Measurements from ENCODE around the gene SMG7.

SMG7 gene

DNA sequence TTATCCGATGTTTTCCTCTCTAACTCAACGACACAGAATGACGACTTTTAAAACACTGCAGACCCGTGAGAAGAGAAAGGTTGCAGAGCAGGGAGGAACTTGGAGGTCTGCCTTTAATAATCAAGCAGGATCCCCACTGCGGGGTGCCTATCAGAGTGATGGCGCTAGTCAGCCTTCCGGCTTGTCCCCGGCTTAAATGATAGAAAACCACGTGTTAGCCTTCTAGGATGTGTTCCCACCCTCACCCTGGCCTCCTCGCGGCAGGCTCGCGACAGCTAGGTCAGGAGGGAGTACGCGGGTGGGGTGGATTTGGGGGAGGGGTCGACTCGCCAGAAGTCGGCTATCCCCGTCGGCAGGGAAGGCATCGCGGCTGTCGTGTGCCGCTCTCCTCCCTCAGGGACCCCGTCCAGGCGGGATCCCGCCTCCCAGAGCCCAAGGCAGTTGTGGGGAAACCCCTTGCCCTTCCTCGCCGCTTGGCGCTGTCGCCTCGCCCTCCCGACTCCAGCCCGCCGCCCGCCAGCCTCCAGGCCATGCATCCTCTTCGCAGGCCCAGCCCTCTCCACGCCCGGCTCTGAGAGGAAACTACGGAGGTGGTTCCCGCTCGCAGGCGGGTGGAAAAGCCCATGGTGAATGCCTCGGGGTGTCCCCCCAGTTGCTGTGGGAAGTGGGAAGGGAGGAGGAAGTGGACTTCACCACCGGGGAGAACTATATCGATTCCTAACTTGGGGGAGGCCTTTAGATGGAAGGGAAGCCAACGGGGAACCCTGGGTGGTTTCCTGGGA, 1.1 kb upstream of the SMG7 start:
- no peak for DNase-seq

DNA sequence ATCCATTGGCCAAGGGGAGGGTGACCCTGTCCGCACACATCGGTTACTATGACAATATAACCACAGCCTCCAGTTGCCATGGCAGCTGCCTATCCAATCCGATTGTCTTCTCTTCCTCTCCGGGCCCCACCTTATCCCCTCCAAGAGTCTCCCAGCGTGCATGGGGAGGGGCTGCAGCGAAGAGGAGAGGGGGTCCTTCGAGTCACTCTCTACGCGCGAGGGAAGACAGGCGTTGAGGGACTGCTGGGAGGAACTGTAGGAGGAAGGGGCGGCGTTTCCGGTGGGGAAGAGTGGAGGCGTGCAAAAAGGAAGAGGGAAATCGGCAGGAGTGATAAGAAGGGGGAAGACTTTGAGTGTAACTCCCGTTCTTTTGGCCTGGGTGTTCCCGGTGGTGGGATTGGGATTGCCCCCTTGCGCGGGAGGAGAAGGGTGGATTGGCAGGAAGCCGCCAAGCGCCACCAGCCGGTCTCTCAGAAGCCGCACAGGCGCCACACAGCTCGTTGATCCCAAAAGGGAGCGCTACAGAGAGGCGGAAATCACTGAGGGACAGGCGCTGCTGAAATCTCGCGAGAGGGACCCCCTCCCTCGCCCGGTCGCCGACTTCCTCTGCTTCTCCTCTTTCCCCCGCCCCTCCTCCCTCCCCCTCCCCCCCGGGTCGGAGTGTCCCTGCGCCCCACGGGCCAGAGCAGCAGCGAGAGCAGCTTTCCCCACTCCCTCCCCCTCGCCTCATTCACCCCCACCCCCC, 384 bp upstream of the SMG7 start:
- peak; percentile 57 for DNase-seq

DNA sequence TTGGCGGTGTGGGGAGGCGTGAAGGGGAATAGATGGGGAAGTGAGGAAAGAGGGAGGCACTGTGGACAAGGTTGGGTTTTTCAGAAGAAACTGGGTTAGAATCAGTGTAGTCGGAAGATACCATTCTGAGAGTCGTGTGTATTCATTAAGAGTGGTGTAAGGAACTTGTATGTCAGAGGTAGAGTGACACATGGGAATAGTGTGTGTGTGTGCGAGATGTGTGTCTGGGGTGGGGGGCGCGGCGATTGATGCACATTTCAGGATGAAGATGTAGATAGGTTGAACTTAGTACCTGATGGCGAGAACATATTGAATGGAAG, 878 bp downstream of the SMG7 start:
- no peak for DNase-seq

DNA sequence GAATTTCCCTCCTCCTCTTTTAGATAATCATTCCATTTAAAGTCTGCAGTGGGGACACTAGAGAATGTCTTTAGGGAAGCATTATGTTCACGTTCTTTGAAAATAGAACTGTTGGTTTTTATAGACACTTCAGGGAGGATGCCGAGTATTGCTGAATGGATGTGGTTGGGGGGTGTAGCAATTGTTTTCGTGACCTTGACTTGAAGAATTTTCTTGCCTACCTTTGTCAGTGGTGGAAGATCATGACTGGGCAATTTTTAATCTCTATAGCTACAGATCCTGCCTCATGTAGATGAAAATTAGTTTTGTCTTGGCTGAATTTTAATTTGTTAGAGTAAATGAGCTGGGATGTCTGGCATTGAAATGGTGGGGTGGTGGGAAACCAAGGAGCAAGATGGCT, 3.8 kb downstream of the SMG7 start:
- DNase-seq, result no peak

DNA sequence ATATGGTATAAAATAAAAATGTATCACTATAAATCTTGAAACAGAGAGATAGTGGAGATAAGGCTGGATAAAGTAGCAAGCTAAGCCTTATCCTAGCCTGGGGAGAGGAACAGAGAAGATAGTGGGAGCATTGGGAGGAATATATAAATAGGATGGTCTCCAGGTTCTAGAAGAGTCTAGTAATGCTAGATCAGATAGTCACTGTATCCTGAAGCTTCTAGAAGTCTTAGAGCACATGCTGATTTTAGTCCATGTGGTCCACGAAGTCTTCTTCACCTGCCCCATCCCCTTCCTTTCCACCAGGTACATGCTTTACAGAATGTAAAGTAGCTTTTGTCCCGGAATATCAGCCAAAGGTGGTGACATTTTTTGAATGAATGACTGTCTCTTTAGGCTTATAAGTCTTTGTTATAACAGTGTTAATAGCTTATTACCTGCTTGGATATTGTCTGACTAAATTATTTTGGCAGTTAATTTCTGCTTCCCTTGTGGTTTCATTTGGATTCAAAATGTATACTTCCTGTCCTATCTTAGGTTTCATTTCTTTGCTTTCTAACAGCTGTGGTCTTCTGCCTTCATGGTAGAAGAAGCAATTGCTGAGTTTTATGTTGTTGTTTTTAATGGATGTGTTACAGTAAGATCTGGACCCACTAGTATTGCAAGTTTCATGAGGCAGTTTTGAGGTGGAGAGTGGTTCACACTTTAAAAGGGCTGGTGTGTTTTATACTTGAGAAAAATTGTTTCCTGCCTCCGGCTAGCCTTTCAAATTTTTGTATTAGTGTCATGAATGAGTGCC, 5.9 kb downstream of the SMG7 start:
- no peak for DNase-seq

DNA sequence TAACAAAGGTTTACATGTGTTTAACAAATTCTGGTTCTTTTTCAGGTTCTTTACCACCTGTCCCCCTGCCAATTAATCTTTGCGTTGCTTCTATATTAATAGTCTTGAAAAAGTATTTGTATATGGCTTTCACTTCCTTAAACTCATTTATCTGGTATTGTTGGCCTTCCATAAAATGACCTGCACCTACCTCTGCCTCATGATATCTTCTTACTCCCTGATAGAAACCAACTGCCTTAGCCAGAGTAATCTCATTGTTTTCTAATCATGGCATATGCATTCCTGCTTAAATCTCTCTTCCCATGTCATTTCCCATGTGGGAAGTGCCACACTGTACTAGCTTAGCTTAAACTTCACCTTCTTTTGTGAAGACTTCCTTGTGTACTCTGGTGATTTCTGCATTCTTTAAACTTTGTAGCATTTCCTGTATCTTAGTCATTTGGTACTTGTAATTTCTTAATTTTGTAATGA, 8.7 kb downstream of the SMG7 start:
- DNase-seq, result no peak

DNA sequence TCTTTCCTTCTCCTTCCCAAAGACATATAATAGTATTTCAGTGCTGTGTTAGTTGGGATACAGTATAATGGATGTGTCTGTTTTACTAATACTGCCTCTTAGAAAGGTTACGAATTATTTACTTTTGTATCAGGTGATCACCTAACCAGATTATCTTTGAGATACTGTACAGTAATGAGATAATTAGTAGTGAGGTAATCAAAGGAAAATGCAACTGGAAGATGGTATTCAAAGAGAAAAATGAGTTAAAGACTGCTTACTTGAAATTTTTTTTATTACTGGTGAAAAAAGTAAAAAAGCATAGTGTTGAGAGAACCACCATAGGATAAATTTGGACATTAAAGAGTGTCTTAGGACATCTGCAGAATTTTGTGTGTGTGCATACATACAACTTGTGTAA, 10.9 kb downstream of the SMG7 start:
- DNase-seq, result no peak

DNA sequence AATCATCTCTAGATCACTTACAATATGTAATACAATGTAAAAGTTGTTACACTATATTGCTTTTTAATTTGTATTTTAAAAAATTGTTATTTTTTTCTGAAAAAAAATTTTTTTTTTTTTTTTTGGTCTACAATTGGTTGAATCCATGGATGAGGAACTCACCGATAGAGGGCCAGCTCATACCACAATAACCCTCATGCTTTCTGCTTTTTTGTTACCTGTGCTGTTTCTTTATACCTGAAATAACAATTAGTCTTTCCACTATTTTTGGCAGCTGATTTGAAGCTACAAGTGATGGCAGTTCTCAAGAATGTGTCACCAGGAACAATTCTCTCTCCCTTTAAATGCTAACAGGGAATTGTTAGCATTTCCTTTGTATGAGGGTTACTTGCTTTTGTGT, 12.0 kb downstream of the SMG7 start:
- no peak for DNase-seq

DNA sequence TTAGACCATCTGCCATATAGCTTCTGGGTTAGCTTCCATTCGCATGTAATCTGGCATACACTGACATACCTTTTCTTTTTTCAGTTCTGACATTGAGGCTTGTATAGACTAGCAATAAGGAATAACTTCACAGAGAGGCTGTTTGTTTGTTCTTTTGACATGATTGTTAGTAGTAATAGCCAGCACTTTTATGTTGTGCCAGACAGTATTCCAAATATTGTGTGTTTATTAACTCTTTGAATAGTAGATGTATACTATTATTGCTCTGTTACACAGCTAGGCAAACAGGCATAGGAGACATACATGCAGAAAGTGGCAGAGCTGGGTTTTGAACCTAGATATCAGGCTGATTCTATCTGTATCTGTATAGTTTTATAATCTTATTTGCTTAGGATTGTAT, 12.6 kb downstream of the SMG7 start:
- DNase-seq, result no peak

DNA sequence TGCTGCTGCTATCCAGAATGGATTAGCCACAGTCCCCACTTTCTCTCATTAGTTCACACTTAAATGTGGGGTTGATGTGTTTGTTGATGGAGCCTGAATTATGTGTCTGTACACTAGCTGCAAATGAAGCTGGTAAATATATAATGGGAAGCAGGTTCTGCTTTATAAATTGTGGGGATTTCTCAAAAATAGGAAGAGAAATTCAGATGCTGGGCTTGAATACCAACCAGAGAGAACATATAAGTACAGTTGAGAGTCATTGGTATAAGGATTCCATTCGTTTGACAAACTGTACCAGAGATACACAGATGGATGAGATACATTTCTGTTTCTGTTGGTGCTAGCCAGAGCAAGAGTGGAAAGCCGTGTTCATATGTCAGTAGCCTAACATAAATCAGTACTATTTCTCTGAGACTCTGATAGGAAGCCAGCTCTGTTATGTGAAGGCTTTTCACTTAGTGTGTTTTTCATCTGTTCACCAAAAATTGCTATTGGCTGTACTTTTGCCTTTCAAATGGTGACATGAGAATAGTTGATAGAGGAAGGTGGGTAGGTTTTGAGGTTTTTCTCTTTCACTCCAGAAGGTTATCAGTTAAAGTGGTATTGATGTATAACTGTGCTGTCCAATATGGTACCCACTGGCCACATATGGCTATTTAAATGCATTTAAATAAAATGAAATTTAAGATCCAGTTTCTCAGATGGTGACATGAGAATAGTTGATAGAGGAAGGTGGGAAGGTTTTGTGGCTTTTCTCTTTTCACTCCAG, 15.6 kb downstream of the SMG7 start:
- no peak for DNase-seq

DNA sequence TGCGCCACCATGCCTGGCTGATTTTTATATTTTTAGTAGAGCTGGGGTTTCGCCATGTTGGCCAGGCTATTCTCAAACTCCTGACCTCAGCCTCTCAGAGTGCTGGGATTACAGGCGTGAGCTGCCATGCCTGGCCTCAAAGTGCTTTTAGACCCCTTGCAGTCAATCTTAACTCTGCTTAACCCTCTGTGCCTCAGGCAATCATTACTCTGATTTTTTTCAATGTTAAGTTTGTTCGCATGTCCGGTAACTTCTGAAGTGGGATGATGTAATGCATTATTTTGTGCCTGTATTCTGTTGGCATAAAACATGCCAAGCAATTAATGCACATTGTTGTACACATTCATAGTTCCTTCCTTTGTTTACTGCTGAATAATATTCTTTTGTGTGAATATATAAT, 18.6 kb downstream of the SMG7 start:
- no peak for DNase-seq

DNA sequence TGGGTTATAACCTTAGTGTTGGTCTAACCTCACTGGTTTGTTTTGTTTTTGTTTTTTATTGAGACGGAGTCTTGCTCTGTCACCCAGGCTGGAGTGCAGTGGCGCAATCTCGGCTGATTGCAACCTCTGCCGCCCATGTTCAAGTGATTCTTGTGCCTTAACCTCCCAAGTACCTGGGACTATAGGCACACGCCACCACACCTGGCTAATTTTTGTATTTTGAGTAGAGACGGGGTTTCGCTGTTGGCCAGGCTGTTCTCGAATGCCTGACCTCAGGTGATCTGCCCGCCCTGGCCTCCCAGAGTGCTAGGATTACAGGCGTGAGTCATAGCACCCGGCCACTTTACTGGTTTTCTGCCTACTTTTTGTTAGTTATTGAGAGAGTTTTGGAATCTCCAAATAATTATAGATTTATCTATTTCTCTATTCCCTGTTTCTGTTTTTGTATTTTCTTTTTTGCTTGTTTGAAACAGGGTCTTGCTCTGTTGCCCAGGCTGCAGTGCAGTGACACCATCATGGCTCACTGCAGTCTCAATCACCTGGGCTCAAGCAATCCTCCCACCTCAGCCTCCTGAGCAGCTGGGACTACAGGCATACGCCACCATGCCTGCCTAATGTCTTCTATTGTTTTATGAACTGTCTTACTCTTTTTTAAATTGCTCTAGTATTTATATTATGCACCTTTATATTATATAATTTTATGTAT, 21.4 kb downstream of the SMG7 start:
- DNase-seq, result no peak

DNA sequence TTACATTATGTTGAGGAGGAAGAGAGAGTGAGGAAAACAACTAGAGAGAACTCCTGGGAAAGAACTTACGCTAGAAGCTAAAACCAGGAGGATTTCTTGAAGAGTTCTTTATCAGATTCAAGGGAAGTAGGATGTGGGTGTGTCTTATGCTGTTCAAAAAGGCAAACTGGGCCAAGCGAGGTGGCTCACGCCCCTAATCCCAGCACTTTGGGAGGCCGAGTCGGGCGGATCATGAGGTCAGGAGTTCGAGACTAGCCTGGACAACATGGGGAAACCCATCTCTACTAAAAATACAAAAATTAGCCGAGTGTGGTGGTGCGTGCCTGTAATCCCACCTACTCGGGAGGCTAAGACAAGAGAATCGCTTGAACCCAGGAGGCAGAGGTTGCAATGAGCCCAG, 23.1 kb downstream of the SMG7 start:
- no peak for DNase-seq

DNA sequence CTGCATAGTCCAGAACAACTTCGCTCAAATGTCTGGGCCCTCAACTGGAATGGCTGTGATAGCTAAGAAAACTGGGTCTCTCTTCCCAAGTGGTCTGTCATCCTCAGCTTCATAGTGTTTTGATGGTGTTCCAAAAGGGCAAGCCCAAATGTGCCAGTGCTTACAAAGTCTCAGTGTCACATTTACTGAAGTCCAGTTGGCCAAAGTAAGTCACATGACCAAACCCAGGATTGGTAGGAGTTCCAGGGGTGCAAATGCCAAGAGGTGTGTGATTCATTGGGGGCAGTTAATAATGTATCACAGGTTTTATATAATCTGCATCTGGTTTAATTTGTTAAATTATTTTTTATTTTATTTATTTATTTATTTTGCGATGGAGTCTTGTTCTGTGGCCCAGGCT, 24.9 kb downstream of the SMG7 start:
- no peak for DNase-seq

DNA sequence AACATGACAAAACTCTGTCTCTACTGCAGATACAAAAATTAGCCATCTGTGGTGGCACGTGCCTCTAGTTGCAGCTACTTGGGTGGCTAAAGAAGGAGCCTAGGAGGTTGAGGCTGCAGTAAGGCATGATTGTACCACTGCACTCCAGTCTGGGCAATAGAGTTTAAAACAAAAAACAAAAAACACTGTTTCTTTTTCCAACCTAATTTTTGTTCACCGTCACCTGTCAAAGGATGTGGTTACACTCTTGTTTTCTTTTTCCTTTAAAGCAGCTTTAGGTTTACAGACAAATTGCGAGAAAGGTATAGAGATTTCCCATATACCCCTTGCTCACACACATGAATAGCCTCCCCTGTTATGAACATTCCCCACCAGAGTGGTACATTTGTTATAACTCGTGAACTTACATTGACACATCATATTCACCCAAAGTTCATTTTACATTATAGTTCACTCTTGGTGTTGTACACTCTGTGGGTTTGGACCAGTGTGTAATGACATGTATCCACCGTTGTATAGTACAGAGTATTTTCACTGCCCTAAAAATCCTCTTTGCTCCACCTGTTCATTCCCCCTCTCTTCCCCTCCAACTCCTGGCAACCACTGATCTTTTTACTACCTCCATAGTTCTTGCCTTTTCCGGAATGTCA, 26.2 kb downstream of the SMG7 start:
- DNase-seq, result no peak

DNA sequence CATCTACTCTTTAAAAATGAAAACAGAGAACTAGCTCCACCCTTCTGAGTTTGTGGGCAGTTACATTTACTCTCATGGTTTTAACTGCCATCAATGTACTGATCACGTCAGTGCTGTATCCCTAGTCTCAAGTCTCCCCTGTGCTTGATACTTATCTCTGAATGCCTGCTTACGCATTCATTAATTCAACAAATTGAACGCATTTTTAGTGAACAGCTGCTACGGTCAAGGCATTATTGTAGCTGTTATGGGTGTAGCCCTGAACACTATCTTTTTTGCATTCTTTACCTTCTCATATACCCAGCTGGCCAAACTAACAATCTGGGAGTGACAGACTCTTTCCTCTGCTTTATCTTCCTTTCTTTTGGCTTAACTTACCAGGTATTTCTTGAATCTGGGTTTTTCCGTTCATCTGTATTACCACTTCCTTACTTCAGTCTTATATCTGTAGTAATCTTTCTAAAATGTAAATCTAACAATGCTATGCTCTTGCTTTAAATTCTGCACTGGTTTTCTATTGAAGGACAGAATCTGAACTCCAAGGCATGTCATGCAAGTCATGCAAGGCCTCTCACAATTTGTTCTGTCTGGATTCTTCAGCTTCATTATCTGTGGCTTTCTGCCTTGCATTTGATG, 33.3 kb downstream of the SMG7 start:
- no peak for DNase-seq

DNA sequence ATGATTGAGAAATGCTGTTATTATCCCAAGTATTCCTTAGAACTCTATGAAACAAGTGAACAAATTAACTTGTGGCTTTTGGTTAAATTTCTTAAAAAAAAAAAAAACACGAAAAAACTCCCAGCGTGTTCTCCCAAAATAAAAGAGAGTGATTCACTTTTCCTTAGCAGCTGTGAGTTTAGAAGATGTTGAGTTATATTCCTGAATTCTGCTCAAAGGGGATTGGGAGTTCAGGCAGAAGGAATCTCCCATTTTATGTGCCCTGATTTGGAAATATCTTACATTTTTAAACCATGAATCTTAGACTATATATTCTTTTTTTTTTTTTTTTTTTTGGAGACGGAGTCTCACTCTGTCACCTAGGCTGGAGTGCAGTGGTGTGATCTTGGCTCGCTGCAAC, 34.3 kb downstream of the SMG7 start:
- DNase-seq, result no peak

DNA sequence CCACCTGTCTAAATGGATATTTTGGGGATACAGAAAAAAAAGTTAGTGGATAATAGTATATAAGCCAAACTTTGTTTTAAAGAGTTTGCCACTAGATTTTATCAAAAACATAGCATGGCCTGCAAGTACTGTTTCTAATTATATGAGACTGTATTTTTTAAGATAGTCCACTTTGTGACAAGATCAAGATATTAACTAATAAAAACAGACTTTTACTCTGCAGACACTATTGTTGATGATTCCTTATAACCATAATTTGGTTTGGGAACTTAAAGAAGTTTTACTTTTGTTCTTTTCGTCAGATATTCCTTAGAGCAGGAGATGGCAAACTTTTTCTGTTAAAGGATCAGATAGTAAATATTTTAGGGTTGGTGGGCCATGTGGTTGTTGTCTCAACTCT, 36.4 kb downstream of the SMG7 start:
- no peak for DNase-seq

DNA sequence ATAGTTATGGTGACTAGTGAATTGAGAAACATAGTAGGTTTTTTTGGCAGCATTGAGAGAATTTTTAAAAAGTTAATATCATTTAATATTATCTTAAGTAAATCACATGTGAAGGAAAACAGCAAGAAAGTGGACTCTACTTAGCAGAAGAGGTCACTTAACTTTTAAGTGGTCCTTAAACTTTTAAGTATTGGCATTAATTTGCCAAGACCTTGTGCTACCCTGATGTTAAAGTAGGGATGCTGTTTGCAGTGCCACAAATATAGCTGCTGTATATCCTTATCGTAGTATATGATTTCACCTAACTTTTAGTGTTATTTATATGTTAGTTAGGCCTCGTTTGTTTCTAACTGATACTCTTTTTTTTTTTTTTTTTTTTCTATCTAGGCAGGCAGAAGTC, 40.2 kb downstream of the SMG7 start:
- DNase-seq, result no peak

DNA sequence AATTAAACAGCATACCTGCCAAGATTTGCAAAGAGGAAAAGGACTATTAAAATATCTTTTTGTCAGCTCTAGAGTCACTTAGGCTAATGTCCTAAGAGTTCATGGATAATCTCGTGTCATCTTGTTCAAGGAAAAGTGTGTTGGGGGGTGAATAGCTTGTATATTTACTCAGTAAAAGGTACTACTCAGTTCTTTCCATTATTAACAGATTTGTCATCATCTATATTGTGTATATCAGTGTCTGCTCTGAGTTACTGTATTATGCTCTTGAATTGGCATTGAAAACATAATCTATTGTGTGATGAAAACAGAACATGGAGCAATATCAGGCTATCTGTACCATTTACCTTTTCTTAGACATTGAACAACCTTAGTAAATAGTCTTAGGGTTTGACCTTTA, 41.9 kb downstream of the SMG7 start:
- DNase-seq, result no peak

DNA sequence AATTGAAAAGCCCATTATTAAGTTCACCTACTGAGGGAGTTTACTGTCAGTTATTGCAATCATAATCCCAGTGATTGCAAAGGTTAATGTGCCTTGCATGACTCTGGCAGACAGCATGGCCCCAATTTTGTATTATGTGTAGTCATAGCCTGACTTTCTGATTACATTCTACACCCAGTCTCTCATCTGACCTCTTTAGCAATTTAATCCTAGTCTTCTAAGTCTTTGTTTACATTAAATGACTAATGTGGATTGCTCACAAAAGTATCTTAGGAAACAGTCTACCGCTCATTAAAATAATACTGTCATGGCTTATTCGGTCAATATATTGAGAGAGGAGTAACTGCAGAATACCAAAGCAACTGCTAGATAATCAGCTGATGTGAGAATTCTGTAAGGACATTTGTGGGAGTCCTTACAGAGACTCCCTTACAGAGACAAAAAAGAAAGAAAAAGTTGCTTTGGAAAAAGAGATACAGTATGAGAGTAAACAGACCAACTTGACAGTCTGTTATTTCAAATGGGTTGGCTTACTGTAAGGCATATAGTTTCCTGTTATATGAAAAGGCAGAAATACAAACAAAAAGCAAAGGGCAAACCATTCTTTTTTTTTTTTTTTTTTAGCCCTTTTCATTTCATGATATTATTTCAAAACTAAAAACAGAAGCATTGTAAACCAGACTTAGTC, 42.8 kb downstream of the SMG7 start:
- DNase-seq, result no peak
